A549 (cell line): ENCODE results near the gene HMCN1. TPM values are rescaled to one million over a fixed set of nuclear protein-coding genes. Genes with fewer than 3 reads are reported as not detected.

Source experiments
- ATAC-seq, 2 experiments: fragments of 200-7000 bp in 1 of 2; fragments of >200 bp in 1 of 2; cut with Nextera tagmentation in 1 of 2; cut with Tn5 transposase in 1 of 2; 3 replicates each; pipeline versions ENCODE4 v1.8.0 to v1.9.1; 2018 to 2020; ENCODE audit warnings: mild to moderate bottlenecking in 1 of 2, moderate library complexity in 1 of 2
- CTCF ChIA-PET: fragments of 300-600 bp; sonication (Branson Sonifier 250); formaldehyde crosslinking; extraction: SDS; loops from one replicate; lab custom pipeline; 2021; ENCODE audit warnings: antibody characterized with exemption, inconsistent platforms; lab: Yijun Ruan, JAX
- POLR2A ChIA-PET: fragments of 350-600 bp; formaldehyde crosslinking; extraction: SDS; loops from one replicate; lab custom pipeline; 2021; ENCODE audit warnings: antibody characterized with exemption, inconsistent platforms; lab: Yijun Ruan, JAX
- DNase-seq, 2 experiments: peaks; one replicate each; pipeline versions ENCODE4 v3.0.0 to v3.0.0-alpha.2; 2011 to 2016; ENCODE audit warnings: low read depth in 1 of 2, low spot score in 1 of 2
- FAIRE-seq: peaks from 2 replicates; lab custom pipeline; 2011; peaks lifted over from hg19 to GRCh38; lab: Jason Lieb, UNC
- H3K27ac ChIP-seq, 2 experiments: fragments of >200 bp; sonication (Bioruptor Twin); formaldehyde crosslinking; 3 replicates each; pipeline ENCODE4 v1.5.1; 2016 to 2017
- H3K4me1 ChIP-seq: fragments of >200 bp; sonication (Bioruptor Twin); formaldehyde crosslinking; 3 replicates; pipeline ENCODE4 v1.6.1; 2016
- H3K4me2 ChIP-seq: fragments of >200 bp; sonication (Bioruptor Twin); formaldehyde crosslinking; 3 replicates; pipeline ENCODE4 v1.6.1; 2016
- H3K4me3 ChIP-seq: fragments of >200 bp; sonication (Bioruptor Twin); formaldehyde crosslinking; 3 replicates; pipeline ENCODE4 v1.5.1; 2016
- H3K9me3 ChIP-seq: fragments of >200 bp; sonication (Bioruptor Twin); formaldehyde crosslinking; 3 replicates; pipeline ENCODE4 v1.6.1; 2016
- EHMT2 ChIP-seq: fragments of 200-600 bp; sonication (generic); IDR thresholded peaks from 2 replicates; pipeline ENCODE4 v1.6.1; 2016; ENCODE audit warnings: antibody characterized with exemption, low read depth, mild to moderate bottlenecking, moderate library complexity
- ESRRA ChIP-seq: fragments of 150-350 bp; IDR thresholded peaks from 2 replicates; pipeline ENCODE4 v1.6.1; 2014; ENCODE audit warnings: mild to moderate bottlenecking, low read length, borderline replicate concordance
- FOSL2 ChIP-seq, 2 experiments: fragments of 450-650 bp in 1 of 2; fragments of >200 bp in 1 of 2; sonication (Bioruptor Twin) in 1 of 2; formaldehyde crosslinking; IDR thresholded peaks; 2 replicates each; pipeline versions ENCODE4 v1.5.0 to v1.6.1; 2016 to 2020; ENCODE audit warnings: mild to moderate bottlenecking in 1 of 2, moderate library complexity in 1 of 2
- GATA3 ChIP-seq: IDR thresholded peaks from 2 replicates; pipeline ENCODE4 v1.6.1; 2012; ENCODE audit warnings: borderline replicate concordance
- HDAC2 ChIP-seq: fragments of 200-600 bp; sonication (generic); IDR thresholded peaks from 2 replicates; pipeline ENCODE4 v1.6.1; 2016
- HOXA7 ChIP-seq: fragments of 250-450 bp; sonication (Bioruptor Pico); IDR thresholded peaks from 2 replicates; pipeline ENCODE4 v1.5.0; 2020; ENCODE audit warnings: mild to moderate bottlenecking, moderate library complexity
- HOXB13 ChIP-seq: fragments of 250-450 bp; sonication (Bioruptor Pico); IDR thresholded peaks from 2 replicates; pipeline ENCODE4 v1.5.0; 2020; ENCODE audit warnings: low read depth, mild to moderate bottlenecking, moderate library complexity
- HOXB5 ChIP-seq: fragments of 250-450 bp; sonication (Bioruptor Pico); IDR thresholded peaks from 2 replicates; pipeline ENCODE4 v1.5.0; 2020; ENCODE audit warnings: mild to moderate bottlenecking, moderate library complexity
- JUN ChIP-seq, 2 experiments: fragments of >200 bp; sonication (Bioruptor Twin); formaldehyde crosslinking; IDR thresholded peaks; 2 replicates in 1 of 2; 3 replicates in 1 of 2; pipeline ENCODE4 v1.6.1; 2016 to 2017
- KDM1A ChIP-seq: fragments of 200-600 bp; sonication (generic); IDR thresholded peaks from 2 replicates; pipeline ENCODE4 v1.6.1; 2016; ENCODE audit warnings: low read depth, mild to moderate bottlenecking
- MAZ ChIP-seq: fragments of 150-350 bp; IDR thresholded peaks from 2 replicates; pipeline ENCODE4 v1.6.1; 2014; ENCODE audit warnings: antibody characterized with exemption, low read depth, low read length, borderline replicate concordance
- MYC ChIP-seq: IDR thresholded peaks from 2 replicates; pipeline ENCODE4 v1.6.1; 2012; ENCODE audit warnings: mild to moderate bottlenecking, inconsistent platforms, low read length, improper control_type of control experiment, borderline replicate concordance
- NR3C1 ChIP-seq: fragments of >200 bp; sonication (Bioruptor Twin); formaldehyde crosslinking; IDR thresholded peaks from 3 replicates; pipeline ENCODE4 v1.6.1; 2017
- POLR2A ChIP-seq: IDR thresholded peaks from 2 replicates; pipeline ENCODE4 v1.6.1; 2012; ENCODE audit warnings: mild to moderate bottlenecking, low read length
- RARB ChIP-seq: fragments of 250-450 bp; sonication (Bioruptor Pico); IDR thresholded peaks from 2 replicates; pipeline ENCODE4 v1.8.0; 2021; ENCODE audit warnings: mild to moderate bottlenecking, moderate library complexity
- RCOR1 ChIP-seq: fragments of 150-350 bp; IDR thresholded peaks from 2 replicates; pipeline ENCODE4 v1.6.1; 2014; ENCODE audit warnings: antibody characterized with exemption, low read length, low read depth
- REST ChIP-seq: fragments of 200-600 bp; sonication (generic); IDR thresholded peaks from 2 replicates; pipeline ENCODE4 v1.6.1; 2016; ENCODE audit warnings: antibody characterized with exemption, mild to moderate bottlenecking, moderate library complexity
- RNF2 ChIP-seq: fragments of 200-600 bp; sonication (generic); IDR thresholded peaks from 2 replicates; pipeline ENCODE4 v1.6.1; 2016; ENCODE audit warnings: low read depth, mild to moderate bottlenecking, antibody characterized with exemption, moderate library complexity, borderline replicate concordance
- SMC3 ChIP-seq: fragments of >200 bp; sonication (Bioruptor Twin); formaldehyde crosslinking; IDR thresholded peaks from 3 replicates; pipeline ENCODE4 v1.6.1; 2018; ENCODE audit warnings: inconsistent platforms
- TFCP2L1 ChIP-seq: fragments of 250-450 bp; sonication (Bioruptor Pico); IDR thresholded peaks from 2 replicates; pipeline ENCODE4 v1.5.0; 2021; ENCODE audit warnings: mild to moderate bottlenecking
- TP53 ChIP-seq: fragments of 250-450 bp; sonication (Bioruptor Pico); IDR thresholded peaks from 2 replicates; pipeline ENCODE4 v1.5.0; 2021; ENCODE audit warnings: mild to moderate bottlenecking, moderate library complexity
- USF2 ChIP-seq: fragments of 450-650 bp; IDR thresholded peaks from 2 replicates; pipeline ENCODE4 v1.6.1; 2014; ENCODE audit warnings: antibody characterized with exemption
- ZFP36 ChIP-seq: fragments of 450-650 bp; IDR thresholded peaks from 2 replicates; pipeline ENCODE4 v1.6.1; 2014; ENCODE audit warnings: borderline replicate concordance; ENCODE audit not compliant: partially characterized antibody
- ZNF302 ChIP-seq: fragments of 250-450 bp; sonication (Bioruptor Pico); IDR thresholded peaks from 2 replicates; pipeline ENCODE4 v1.9.0; 2021; ENCODE audit warnings: inconsistent platforms, mild to moderate bottlenecking, moderate library complexity
- WGBS: methylation state at CpG from one replicate; pipeline ENCODE4 v1.1.6; 2017; ENCODE audit errors: missing lambda C conversion rate; 5-methylcytosine and 5-hydroxymethylcytosine counted together
- polyA plus RNA-seq, 4 experiments: library from polyadenylated mRNA; depleted of rRNA in 3 of 4; stranded (reverse); fragments of >200 nt; fragmentation: RNase III in 1 of 4; extraction: RNeasy Plus Mini Kit Qiagen cat#74134 plus additional on column Dnase treatment in 1 of 4; gene quantifications; 2 replicates in 3 of 4; 3 replicates in 1 of 4; pipeline ENCODE4 v1.2.3, GENCODE V29; 2011 to 2017
- TF ChIP-seq, protein P1 (sequence below): fragments of 250-450 bp; sonication (Bioruptor Pico); IDR thresholded peaks from 2 replicates; pipeline ENCODE4 v1.5.0; 2021; ENCODE audit warnings: mild to moderate bottlenecking, moderate library complexity, borderline replicate concordance
- TF ChIP-seq, protein P2 (sequence below): fragments of >200 bp; sonication (Bioruptor Twin); formaldehyde crosslinking; IDR thresholded peaks from 3 replicates; pipeline ENCODE4 v1.6.1; 2016
- TF ChIP-seq, protein P3 (sequence below): fragments of >200 bp; sonication (Bioruptor Twin); formaldehyde crosslinking; IDR thresholded peaks from 3 replicates; pipeline ENCODE4 v1.5.1; 2016
- TF ChIP-seq, protein P4 (sequence below): IDR thresholded peaks from 2 replicates; pipeline ENCODE4 v1.6.1; 2012; ENCODE audit warnings: low read depth, borderline replicate concordance

The HMCN1 gene
- polyA plus RNA-seq, 2 of the 4 experiments (the other 2 are of a cell fraction): 0.03 to 0.06 TPM

- TF ChIP-seq, protein P1, sequence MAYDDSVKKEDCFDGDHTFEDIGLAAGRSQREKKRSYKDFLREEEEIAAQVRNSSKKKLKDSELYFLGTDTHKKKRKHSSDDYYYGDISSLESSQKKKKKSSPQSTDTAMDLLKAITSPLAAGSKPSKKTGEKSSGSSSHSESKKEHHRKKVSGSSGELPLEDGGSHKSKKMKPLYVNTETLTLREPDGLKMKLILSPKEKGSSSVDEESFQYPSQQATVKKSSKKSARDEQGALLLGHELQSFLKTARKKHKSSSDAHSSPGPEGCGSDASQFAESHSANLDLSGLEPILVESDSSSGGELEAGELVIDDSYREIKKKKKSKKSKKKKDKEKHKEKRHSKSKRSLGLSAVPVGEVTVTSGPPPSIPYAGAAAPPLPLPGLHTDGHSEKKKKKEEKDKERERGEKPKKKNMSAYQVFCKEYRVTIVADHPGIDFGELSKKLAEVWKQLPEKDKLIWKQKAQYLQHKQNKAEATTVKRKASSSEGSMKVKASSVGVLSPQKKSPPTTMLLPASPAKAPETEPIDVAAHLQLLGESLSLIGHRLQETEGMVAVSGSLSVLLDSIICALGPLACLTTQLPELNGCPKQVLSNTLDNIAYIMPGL: no peak
- no peak for TF ChIP-seq HOXB13
Observed at GRCh38 chr1:186188736-186189135, 454.5 kb downstream of the HMCN1 start (continued).

DNA sequence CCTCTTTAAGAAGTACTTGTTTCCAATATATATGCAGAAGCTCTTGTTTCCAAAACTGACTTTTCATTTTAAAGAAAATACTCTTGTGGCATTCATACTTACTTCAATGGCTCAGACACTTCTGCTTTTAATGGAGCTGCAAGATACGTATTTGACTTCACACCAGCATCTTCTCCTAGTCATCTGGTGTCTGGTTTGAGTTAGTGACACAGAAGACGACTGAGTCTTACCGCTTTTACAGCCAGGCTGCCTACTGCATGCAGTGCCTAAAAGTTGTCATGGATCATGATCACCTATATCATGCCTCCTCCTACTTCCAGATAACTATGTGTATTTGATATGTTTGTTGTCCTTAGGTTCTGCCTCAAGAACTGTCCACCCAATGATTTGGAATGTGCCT lies 455.0 kb downstream of the HMCN1 start:
- 90% methylated on average over 3 of the region's 3 CpGs for WGBS
- CTCF ChIA-PET: interaction anchor here (1.1 to 2.0 kb wide), 2 partner anchors 23 to 33 kb away, joined by 6 read pairs; no protein-coding TSS in a partner anchor
- POLR2A ChIA-PET: no interaction called here
- Histone ChIP-seq H3K9me3 (no peaks in the 10 kb centered on the region), H3K4me3 (no peak overlapping the region), H3K4me1 (peaks cover 25% of the 10 kb centered on the region), H3K4me2 (peak overlapping the region; percentile 57; the same call in 2 of the 3 replicates), H3K27ac (peak overlapping the region; percentile 68 to 71)
- no peak for DNase-seq
- FAIRE-seq: no peak
- TF ChIP-seq, protein P2, sequence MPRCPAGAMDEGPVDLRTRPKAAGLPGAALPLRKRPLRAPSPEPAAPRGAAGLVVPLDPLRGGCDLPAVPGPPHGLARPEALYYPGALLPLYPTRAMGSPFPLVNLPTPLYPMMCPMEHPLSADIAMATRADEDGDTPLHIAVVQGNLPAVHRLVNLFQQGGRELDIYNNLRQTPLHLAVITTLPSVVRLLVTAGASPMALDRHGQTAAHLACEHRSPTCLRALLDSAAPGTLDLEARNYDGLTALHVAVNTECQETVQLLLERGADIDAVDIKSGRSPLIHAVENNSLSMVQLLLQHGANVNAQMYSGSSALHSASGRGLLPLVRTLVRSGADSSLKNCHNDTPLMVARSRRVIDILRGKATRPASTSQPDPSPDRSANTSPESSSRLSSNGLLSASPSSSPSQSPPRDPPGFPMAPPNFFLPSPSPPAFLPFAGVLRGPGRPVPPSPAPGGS: no peak
- no peak for TF ChIP-seq HOXA7 (CRISPR knock-in tag)
- TF ChIP-seq SMC3: no peak
- no peak for TF ChIP-seq RNF2
- no peak for TF ChIP-seq HOXB5 (CRISPR knock-in tag)
- TF ChIP-seq TFCP2L1 (CRISPR knock-in tag): no peak
- no peak for TF ChIP-seq ESRRA
- TF ChIP-seq ZNF302 (CRISPR knock-in tag): no peak
- no peak for TF ChIP-seq HDAC2
- no peak for TF ChIP-seq POLR2A
- no peak for TF ChIP-seq ZFP36
- TF ChIP-seq FOSL2 (IDR thresholded peaks at IDR 0.05): no peak
- TF ChIP-seq FOSL2 (CRISPR knock-in tag; IDR thresholded peaks at IDR 0.05): no peak
- no peak for TF ChIP-seq EHMT2
- no peak for TF ChIP-seq KDM1A
- no peak for TF ChIP-seq MYC
- TF ChIP-seq NR3C1: no peak
- TF ChIP-seq RCOR1: no peak
- no peak for ATAC-seq

DNA sequence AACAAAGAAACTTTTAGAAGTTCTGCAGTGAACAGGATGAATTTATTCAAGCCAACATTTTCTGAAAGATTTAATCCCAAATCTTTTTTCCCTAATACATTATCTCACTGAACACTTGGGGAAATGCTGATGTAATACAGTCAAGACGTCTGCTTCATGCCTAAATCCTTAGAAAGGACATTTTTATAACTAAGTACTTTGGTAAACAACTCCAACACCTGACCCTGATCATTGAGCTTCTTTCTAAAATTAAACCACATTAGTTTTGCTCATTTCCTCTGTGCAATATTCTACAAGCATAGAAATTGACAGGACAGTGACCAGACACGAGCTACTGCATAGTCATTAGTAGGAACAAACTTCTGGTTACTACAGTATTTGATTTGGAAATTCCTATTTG lies 457.3 kb downstream of the HMCN1 start:
- ChIA-PET CTCF (interaction anchor here (2.0 kb wide), 1 partner anchor 11 kb away, joined by 8 read pairs; no protein-coding TSS in a partner anchor), POLR2A (no interaction called here)
- WGBS: 34% methylated on average over 2 of the region's 2 CpGs
- TF ChIP-seq USF2 (no peak), JUN (IDR thresholded peaks at IDR 0.05) (no peak), FOSL2 (IDR thresholded peaks at IDR 0.05) (no peak), FOSL2 (CRISPR knock-in tag; IDR thresholded peaks at IDR 0.05) (no peak), GATA3 (no peak), KDM1A (no peak), RARB (CRISPR knock-in tag) (no peak), REST (no peak), TP53 (CRISPR knock-in tag) (no peak), MAZ (no peak)
- TF ChIP-seq, protein P3, sequence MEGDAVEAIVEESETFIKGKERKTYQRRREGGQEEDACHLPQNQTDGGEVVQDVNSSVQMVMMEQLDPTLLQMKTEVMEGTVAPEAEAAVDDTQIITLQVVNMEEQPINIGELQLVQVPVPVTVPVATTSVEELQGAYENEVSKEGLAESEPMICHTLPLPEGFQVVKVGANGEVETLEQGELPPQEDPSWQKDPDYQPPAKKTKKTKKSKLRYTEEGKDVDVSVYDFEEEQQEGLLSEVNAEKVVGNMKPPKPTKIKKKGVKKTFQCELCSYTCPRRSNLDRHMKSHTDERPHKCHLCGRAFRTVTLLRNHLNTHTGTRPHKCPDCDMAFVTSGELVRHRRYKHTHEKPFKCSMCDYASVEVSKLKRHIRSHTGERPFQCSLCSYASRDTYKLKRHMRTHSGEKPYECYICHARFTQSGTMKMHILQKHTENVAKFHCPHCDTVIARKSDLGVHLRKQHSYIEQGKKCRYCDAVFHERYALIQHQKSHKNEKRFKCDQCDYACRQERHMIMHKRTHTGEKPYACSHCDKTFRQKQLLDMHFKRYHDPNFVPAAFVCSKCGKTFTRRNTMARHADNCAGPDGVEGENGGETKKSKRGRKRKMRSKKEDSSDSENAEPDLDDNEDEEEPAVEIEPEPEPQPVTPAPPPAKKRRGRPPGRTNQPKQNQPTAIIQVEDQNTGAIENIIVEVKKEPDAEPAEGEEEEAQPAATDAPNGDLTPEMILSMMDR: no peak
- TF ChIP-seq, protein P4, sequence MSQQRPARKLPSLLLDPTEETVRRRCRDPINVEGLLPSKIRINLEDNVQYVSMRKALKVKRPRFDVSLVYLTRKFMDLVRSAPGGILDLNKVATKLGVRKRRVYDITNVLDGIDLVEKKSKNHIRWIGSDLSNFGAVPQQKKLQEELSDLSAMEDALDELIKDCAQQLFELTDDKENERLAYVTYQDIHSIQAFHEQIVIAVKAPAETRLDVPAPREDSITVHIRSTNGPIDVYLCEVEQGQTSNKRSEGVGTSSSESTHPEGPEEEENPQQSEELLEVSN: no peak
- ATAC-seq (no peak), DNase-seq (no peak), FAIRE-seq (no peak)
- Histone ChIP-seq H3K27ac (no peak overlapping the region), H3K4me3 (no peak overlapping the region), H3K9me3 (no peaks in the 10 kb centered on the region), H3K4me1 (peaks cover 21% of the 10 kb centered on the region), H3K4me2 (no peak overlapping the region)
